HG03442 (cell line): ENCODE data around the gene RAP1GAP.

ENCODE experiments used
- ATAC-seq: cut with Tn5 transposase; IDR thresholded peaks from one replicate; pipeline ENCODE4 v1.9.1; 2021; ENCODE audit warnings: mild to moderate bottlenecking, moderate library complexity; ENCODE audit not compliant: unreplicated experiment

RAP1GAP gene

GRCh38 chr1:21669258-21670058 is at the start of gene RAP1GAP:
RAP1GAP (minus strand) TSS chr1:21669357; CDS start chr1:21620032, 49,325 bp downstream.
- ATAC-seq: no peak

DNA sequence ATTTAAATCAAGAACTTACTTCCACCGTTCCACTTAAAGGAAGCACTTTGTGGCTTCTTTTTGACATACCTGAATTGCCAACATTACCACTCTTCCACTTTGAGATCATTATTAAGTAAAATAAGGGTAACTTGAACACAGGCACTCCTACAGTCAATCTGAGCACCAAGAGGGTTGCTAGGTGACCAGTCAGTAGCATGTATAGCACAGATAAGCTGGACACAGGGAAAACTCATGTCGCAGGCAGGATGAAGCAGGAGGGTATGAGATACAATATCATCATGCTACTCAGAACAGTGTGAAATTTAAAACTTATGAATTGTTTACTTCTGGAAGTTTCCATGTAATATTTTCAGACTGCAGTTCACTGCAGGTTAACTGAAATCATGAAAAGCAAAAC is 47.0 kb upstream of the RAP1GAP start:
- ATAC-seq: no peak

DNA sequence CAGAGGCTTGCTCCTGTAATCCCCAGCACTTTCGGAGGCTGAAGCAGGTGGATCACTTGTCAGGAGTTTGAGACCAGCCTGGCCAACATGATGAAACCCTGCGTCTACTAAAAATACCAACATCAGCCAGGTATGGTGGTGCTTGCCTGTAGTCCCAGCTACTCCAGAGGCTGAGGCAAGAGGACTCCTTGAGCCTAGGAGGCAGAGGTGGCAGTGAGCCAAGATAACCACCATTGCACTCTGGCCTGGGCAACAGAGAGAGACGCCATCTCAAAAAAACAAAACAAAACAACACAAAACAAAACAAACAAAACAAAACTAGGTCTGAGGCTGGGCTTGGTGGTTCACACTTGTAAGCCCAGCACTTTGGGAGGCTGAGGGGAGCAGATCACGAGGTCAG is 38.7 kb upstream of the RAP1GAP start:
- no peak for ATAC-seq

- ATAC-seq: no peak
Observed at GRCh38 chr1:21707086-21707840, 38.1 kb upstream of the RAP1GAP start.

- ATAC-seq: no peak
Observed at GRCh38 chr1:21706151-21706835, 37.1 kb upstream of the RAP1GAP start.

DNA sequence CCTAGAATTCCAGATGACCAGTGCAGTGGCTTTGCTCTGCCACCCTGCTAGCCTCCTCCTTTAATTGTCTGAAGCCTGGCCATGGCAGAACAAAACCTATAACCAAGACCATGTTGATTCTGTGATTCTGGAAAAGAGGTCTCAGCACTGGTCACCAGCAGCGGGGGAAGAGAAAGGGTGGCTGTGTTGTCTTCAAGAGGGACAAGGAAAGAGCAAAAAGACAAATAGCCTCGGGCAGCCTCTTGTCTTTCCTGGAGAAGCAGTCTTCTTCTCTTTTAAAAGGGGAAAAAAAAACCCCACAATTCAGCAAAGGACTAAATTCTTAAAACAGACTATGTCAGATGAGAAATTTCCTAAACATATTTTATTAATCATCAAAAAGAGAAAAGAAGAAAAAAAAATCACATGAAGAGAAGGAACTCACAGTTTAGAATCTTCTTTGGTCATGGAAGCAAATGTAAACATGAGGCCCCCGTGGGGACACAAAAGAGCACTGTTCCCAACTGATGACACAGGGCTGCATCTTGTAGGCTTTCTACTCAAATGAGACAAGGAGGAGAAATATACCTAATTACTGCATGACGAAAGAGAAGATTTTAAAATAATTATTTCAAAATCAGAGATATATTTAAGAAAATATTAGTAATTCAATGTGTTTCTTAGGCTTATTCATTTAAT is 36.3 kb upstream of the RAP1GAP start:
- ATAC-seq: no peak

DNA sequence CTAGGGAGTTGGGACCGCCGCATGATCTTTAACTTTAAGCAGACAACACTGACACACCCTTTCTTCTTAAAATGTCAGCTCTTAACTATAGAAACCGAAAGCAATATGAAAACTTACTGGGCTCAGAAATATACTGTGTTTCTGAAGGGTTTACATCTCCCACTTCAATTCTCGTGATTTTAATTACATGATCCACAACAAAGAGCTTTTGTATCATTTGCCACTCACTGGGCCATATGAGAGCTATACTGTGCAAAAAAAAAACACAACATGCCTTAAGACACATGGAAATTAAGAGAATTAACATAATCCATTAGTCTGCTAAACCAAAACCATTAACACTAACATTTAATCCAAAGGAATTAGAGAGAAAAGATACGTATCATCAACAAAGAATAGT is 35.0 kb upstream of the RAP1GAP start:
- no peak for ATAC-seq

GRCh38 chr1:21703318-21703963 is 34.3 kb upstream of the RAP1GAP start:
- no peak for ATAC-seq

- no peak for ATAC-seq
Observed at GRCh38 chr1:21702780-21703179, 33.6 kb upstream of the RAP1GAP start.

DNA sequence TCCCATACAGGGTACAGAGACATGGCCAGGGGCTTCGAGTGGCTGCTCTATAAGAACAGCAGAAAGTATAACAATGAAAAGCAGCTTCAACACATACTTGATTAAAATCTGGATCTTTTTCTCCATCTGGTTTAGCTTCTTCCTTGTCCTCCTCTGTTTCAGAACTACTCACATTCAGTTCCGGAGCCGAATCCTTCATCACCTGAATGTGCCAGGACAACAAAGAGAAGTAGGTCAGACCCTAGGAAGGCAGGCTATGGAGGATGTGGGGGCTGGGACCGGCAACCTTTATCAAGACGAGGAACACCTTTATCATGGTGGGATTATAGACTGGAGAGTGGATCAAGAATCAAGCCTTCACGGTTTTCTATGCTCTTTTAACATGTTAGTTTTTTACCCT is 32.2 kb upstream of the RAP1GAP start:
- no peak for ATAC-seq

DNA sequence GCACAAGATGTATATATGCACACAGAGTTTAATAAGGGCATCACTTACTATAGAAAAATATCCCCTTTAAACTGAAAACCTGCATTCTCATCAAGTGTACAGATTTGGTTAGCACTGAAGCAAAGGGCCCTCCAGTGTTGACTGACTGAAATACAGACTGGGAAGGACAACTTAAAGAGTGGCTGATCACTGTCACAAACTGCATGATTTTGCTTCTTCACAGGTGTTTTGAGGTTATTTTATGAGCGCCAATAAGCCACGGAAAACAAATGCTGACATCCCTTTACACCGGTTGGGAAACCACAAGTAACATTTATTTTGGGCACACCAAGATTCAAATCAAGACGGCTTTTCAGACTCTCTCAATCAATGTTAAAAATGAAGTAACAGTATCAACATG is 30.9 kb upstream of the RAP1GAP start:
- no peak for ATAC-seq

GRCh38 chr1:21696931-21697330 is 27.8 kb upstream of the RAP1GAP start:
- ATAC-seq: no peak

- no peak for ATAC-seq
Observed at GRCh38 chr1:21693732-21694131, 24.6 kb upstream of the RAP1GAP start.

GRCh38 chr1:21691739-21692138 is 22.6 kb upstream of the RAP1GAP start:
- ATAC-seq: no peak

DNA sequence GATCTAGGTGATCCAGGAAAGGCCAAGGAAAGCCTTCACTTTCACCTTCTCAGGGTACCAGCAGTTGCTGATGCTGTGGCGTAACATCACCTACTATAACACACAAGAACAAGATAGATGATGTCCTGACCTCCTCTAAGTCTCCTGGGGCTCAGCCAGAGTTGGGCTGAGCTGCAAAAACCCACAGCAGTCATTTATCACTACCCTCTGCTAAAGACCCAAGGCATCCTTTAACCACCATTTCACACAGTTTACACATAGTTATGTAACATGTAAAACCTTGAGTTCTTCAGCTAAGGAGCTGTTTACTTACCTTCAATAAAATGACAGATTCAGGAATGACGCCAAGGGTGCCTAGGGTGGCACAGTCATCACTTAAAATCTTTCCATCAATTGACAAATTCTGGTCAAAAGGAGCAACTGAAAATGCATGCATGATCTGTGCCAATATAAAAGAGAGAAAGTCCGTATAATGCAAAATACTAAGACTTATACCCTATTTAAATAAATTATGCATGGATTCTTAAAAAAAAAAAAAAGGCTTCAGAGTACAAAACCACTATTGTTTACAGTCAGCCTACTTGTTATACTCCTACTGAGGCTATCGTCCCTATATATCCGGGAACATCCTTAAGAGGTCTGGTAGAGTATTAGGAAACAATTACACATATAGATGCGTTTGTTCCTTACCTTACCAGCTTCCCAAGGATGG is 20.7 kb upstream of the RAP1GAP start:
- ATAC-seq: no peak

DNA sequence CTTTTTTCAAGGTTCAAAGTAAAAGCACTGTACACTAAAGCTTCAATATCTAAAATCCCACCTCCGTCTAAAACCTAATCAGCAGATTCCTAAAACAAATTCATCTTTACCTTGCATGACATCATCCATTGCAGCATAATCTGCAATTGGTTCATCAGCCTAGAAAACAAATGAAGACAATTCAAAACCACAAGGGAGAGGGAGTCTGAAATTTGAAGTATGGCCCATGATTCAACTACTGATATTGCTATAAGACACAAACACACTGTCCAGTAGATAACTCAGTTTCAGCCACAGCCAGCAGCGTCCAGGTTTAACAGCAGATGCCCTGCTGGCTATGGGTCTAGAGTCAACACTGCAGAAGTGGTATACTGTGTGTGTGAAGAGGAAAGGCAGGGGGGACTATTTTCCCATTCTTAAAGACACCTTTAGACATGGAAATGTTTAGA is 17.9 kb upstream of the RAP1GAP start:
- no peak for ATAC-seq

- ATAC-seq: no peak
Observed at GRCh38 chr1:21685946-21686678, 17.0 kb upstream of the RAP1GAP start.

DNA sequence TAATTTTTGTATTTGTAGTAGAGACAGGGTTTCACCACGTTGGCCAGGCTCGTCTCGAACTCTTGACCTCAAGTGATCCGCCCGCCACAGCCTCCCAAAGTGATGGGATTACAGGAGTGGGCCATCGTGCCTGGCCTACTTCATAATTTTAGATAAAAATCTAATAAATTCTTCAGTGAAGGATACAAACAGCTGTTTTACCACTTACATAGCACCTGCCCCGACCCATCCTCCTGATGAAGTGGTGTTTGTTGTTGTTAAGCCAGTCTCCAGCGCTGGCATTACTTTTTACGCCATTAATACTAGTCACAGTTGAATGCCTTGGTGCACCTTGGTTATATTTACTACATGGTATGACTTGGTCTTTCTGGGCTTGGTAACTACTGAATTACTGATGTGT is 12.3 kb upstream of the RAP1GAP start:
- no peak for ATAC-seq

DNA sequence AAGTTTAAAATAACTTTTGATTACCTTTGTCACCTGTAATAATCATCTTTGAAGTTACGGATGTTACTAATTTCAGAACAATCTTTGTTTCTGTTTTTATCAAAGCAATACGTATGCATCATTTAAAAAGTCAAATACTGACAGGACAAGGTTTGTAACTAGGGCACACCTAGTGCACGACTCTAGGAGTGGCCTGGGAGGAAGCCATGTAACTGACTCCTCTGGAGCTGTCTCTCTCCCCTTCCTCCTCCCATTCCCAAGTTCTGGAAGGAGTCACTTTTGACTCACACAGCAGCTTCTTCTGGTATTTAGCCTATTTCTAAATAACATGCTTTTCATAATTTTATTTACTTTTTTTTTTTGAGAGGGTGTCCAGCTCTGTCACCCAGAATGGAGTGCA is 11.8 kb upstream of the RAP1GAP start:
- ATAC-seq: no peak
